RCC 7860 (cell line): ENCODE results near the gene NTSR1.

Experiments
- DNase-seq: peaks from one replicate; pipeline ENCODE4 v3.0.0-alpha.2; 2015; ENCODE audit warnings: low spot score
- FAIRE-seq: peaks from 2 replicates; lab custom pipeline; 2012; peaks lifted over from hg19 to GRCh38; lab: Jason Lieb, UNC

NTSR1 gene

DNA sequence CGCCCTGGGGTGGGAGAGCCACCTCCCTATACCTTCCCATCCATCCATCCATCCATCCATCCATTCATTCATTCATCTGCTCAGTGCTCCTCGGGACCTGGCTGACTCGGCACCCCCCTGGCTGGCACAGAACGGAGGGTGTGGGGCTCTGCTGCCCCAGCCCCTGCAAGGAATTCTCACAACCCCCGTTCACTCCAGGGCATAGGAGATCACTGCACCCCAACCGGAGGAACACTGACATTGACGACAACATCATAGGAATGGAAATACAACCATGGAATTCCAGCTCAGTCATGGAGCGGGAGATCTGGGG lies 59.6 kb downstream of the NTSR1 start:
- no peak for DNase-seq
- FAIRE-seq = no peak

DNA sequence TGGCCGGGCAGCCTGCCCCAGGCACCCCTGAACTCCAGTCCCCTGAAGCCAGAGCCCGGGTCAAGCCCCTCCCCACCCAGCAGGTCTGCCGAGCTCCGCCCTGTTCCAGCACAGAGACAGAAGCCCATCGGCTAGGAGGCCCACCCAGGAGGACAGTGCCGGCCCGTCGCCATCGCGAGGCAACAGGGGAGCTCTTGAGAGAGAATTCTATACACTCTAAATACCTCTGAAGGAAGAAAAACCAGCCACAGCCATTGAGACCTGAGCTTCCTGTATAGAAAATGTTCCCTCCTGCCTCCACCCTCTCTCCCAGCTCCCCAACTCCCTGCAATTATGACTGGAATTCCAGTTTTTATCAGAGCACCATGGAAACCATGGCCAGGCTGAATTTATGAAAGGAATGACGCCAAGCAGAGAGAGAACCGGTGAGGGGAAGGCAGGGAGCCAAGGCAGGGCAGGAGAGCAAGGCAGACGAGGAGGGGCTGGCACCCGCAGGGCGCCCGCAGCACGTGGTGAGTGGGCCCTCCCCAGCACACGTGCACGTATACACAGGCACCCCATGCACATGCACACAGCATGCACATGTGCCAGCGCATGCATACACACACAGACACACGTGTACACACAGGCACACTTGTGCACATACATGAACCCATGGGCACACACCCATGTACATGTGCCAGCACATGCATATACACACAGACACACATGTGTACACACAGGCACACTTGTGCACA lies 60.1 kb downstream of the NTSR1 start:
- DNase-seq (no peak), FAIRE-seq (no peak)

GRCh38 chr20:62769346-62770071 lies 60.9 kb downstream of the NTSR1 start:
- no peak for FAIRE-seq

DNA sequence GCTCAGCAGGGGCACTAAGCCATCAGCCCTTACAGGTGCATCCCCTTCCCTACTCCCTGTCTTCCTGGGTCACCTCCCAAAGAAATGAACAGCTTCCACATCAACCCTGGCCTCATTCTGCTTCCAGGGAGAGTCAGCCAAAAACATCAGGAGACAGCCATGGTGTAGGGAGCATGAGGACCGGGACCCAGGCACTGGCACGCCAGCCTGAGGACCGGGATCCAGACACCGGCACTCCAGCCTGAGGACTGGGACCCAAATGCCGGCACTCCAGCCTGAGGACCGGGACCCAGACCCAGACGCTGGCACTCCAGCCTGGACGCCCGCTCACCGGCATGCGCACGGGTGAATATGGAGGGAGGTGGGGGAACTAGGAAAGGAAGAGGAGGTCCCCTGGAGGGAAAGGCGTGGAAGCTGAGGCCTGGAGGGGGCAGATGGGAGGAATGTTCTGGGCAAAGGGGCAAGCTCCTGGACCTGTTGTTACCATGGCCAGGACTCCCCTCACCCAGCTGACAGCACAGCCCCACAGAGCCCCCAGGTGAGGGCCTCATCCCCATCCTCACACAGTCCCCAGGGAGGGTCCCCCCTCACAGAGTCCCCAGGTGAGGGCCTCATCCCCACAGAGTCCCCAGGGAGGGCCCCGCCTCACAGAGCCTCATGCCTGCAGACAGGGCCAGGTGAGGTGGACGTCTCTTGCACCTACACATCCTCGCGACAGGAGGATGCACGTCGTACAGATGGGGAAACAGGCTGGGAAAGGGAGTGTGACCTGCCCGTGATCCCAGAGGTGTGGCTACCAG lies 61.7 kb downstream of the NTSR1 start:
- DNase-seq = no peak
- FAIRE-seq = no peak

More at GRCh38 chr20:62769346-62770071, 60.9 kb downstream of the NTSR1 start:
- no peak for DNase-seq

GRCh38 chr20:62770916-62771315 lies 62.3 kb downstream of the NTSR1 start:
- DNase-seq = no peak
- FAIRE-seq = no peak

DNA sequence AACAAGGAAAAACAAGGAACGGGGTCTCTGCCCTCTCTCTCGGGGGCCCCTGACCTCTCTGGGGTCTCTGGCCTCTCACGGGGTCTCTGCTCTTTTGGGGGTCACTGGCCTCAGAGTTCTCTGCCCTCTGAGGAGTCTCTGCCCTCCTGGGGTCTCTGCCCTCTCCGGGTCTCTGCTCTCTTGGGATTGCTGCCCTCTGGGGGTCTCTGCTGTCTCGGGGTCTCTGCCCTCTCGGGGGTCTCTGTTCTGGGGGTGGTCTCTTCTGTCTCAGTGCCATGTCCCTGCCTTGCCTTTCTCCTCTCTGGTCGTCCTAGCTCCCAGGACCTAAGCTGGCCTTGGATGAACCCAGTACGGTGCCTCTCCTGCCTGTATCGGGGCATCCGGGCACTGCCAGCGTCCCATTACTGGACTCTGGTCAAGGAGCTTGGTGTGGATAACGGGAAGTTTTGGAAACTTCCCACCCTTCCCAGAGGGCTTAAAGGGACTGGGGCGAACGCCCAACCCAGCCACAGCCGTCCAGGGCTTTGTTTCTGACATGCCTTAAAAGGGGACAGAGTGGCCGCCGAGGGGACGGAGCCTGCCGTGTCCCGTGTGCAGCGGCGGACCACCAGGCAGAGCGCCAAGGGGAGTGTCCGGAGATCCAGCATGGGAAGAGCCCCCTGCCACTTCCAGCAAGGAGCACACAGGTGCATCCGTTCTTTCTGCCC lies 62.9 kb downstream of the NTSR1 start:
- FAIRE-seq = no peak

DNA sequence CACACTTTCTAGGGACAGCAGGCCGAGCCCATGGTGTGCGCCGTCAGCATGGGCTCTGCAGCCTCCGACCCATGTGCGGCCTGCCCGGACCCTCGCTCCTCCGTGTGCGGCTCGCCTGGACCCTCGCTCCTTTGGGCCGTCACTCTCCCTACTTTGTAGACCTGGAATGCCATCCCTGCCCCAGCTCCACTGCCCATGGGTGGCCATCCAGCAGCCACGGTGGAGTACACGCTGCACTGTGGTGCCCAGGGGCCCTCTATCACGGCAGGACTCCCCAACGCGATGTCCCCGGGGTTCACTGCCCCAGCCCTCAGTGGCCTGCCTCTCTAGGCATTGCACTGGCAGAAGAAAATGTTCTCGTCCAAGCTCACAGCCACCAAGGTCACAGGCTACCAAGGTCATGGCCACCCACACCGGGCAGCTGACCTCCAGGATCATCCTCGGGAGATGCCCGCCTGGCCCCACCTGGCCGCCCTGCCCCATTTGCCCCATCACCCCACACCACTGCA lies 63.5 kb downstream of the NTSR1 start:
- no peak for DNase-seq
- no peak for FAIRE-seq

More for the DNA sequence above, 62.9 kb downstream of the NTSR1 start:
- DNase-seq = no peak

GRCh38 chr20:62772619-62772989 lies 64.0 kb downstream of the NTSR1 start:
- DNase-seq (no peak), FAIRE-seq (no peak)

- FAIRE-seq (no peak), DNase-seq (no peak)
Measured at GRCh38 chr20:62772990-62773844, 64.6 kb downstream of the NTSR1 start.

GRCh38 chr20:62773845-62774714 lies 65.4 kb downstream of the NTSR1 start:
- DNase-seq = no peak
- no peak for FAIRE-seq

DNA sequence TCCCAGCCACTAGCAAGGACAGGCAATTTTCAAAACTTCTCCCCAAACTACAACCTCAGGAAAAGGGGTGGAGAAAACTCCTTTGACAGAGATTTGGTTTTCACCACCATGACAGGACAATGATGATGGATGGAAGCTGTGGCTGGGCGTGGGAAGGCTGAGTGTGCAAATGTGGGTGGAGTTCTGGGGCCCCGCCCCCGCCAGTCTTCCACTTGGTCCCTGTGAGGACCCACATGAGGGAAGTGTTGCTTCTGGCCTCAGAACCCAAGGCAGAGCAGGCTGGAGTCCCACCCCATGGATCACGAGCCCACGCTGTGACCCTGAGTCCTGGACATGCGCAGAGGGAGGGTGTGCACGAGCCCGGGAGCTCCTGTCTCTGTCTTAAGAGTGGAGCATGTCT lies 66.1 kb downstream of the NTSR1 start:
- DNase-seq (no peak), FAIRE-seq (no peak)

DNA sequence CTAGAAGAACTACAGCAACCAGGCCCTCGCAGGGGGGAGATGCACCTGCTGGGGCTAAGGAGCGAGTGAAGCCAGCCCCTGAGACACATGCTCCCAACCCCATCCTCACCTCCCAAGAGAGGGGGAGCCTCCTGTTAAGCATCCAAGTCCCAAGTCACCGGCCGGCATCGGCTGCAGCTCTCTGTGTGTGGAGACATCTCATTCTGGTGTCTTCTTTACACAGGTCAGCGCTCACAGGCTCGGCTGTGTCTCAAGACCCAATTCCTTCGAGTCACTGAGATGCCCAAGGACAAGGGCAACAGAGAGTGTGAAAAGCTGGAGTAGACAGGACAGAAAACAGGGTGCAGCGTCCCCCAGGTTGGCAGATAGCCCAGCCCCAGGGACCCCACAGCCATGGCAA lies 66.6 kb downstream of the NTSR1 start:
- DNase-seq = no peak
- no peak for FAIRE-seq

- DNase-seq (no peak), FAIRE-seq (no peak)
Measured at GRCh38 chr20:62776035-62776691, 67.5 kb downstream of the NTSR1 start.

DNA sequence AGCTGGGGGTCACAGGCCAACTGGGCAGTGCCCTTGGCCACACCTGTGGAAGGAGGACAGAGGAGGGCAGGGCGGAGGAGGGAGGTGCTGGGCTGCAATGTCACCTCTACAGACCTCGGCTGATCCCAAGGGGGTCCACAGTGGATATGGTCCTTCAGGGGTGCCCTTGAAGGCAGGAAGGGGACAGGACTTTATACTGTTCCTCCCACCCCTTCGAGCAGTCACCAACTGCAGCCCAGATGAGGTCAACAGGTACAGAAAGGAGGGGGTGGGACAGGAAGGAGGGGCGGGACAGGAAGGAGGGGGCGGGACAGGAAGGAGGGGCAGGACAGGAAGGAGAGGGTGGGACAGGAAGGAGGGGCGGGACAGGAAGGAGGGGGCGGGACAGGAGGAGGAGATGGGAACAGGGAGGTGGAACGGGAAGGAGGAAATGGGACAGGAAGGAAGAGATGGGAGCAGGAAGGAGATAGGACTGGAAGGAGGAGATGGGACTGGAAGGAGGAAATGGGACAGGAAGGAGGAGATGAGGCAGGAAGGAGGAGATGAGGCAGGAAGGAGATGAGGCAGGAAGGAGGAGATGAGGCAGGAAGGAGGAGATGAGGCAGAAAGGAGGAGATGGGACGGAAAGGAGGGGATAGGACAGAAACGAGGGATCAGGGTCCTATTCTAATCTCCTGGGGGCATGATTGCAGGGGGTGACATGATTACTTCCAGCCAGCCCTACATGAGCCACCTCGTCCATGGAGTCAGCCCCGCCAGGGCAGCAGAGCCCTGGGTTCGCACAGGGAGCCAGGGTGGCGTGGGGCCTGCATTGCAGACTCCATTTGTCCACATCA lies 68.3 kb downstream of the NTSR1 start:
- peak; percentile 34 for DNase-seq
- FAIRE-seq = no peak

DNA sequence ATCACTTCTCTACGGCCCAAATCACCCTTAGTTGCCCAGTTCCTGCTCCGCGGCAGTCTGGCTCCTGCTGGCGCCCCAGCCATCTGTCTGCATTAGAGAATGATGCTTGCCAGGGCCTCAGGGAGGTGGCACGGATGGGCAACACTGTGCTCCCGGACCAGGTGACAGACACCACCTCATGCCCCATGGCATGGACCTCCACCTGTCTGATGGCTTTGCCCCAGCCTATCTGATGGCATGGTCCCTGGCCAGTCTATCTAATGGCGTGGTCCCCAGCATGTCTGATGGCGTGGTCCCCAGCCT lies 68.8 kb downstream of the NTSR1 start:
- FAIRE-seq (no peak), DNase-seq (no peak)

DNA sequence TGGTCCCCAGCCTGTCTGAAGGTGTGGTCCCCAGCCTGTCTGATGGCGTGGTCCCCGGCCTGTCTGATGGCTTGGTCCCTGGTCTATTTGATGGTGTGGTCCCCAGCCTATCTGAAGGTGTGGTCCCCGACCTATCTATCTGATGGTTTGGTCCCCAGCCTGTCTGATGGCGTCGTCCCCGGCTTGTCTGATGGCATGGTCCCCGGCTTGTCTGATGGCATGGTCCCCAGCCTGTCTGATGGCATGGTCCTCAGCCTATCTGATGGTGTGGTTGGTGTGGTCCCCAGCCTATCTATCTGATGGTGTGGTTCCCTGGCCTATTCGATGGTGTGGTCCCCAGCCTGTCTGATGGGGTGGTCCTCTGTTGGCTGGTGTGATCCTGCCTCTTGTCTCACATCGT lies 69.4 kb downstream of the NTSR1 start:
- DNase-seq (no peak), FAIRE-seq (no peak)

DNA sequence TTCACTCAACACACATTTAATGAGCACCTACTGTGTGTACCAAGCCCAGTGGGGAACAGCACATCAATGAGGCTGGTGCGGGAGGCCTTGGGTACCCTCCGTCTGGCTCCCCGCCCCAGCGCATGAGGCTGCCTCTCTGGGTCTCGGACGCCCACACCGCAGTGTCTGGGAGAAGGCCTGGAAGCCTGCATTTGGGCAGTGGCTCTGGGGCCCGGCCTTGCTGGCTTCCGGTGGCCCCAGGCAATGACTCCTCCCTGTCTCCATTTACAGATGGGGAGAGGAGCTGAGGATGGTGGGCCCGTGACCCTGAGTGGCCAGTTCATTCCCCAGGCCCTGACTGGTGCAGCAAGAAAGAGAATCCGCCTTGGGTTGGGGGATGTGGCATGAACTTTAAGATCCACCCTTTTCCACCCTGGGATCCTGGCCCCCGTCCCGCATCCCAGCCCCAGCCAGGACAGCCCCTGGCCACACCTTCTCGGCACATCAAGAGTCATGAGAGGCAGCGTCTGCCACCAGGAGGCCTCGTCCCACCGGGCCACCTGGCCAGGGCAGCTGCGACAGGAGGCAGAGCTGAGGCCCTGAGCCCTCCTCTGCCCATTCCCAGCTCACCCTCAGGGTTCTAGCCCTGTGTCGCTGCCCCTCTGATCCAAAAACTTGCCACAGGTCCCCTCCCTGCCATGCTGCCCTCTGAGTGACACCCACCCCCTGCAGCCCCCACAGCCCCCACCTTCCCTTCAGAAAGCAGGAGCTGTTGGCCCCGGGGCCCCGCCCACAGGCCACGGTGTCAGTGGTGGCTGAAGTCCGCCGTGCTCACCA lies 70.2 kb downstream of the NTSR1 start:
- FAIRE-seq (no peak), DNase-seq (no peak)
